H9 (cell line): ENCODE results near the gene IGSF9B. TPM values are rescaled to one million over a fixed set of nuclear protein-coding genes. Genes with fewer than 3 reads are reported as not detected.

Experiments used
- DNase-seq: peaks from one replicate; pipeline ENCODE4 v3.0.0-alpha.2; 2017
- H2AFZ ChIP-seq: one replicate; pipeline ENCODE4 v1.6.1; 2013; ENCODE audit warnings: mild to moderate bottlenecking, low read length, control low read depth, moderate library complexity
- H2AK5ac ChIP-seq: 2 replicates; pipeline ENCODE4 v1.6.1; 2013; ENCODE audit warnings: low read length, control low read depth, mixed read lengths; ENCODE audit not compliant: insufficient read length
- H2BK120ac ChIP-seq: one replicate; pipeline ENCODE4 v1.6.1; 2013; ENCODE audit warnings: low read depth, mild to moderate bottlenecking, low read length, control low read depth, inconsistent platforms; ENCODE audit not compliant: poor library complexity, severe bottlenecking
- H2BK12ac ChIP-seq: 2 replicates; pipeline ENCODE4 v1.6.1; 2013; ENCODE audit warnings: low read length, control low read depth, mixed read lengths, low read depth; ENCODE audit not compliant: insufficient read length
- H2BK15ac ChIP-seq: 2 replicates; pipeline ENCODE4 v1.6.1; 2013; ENCODE audit warnings: low read depth, low read length, control low read depth
- H2BK20ac ChIP-seq: one replicate; pipeline ENCODE4 v1.6.1; 2013; ENCODE audit warnings: low read depth, mild to moderate bottlenecking, low read length, control low read depth, inconsistent platforms; ENCODE audit not compliant: poor library complexity, severe bottlenecking
- H2BK5ac ChIP-seq: 2 replicates; pipeline ENCODE4 v1.6.1; 2013; ENCODE audit warnings: low read length, control low read depth, mixed read lengths; ENCODE audit not compliant: insufficient read length
- H3K14ac ChIP-seq: 2 replicates; pipeline ENCODE4 v1.6.1; 2013; ENCODE audit warnings: low read length, control low read depth; ENCODE audit not compliant: insufficient read depth
- H3K18ac ChIP-seq: 2 replicates; pipeline ENCODE4 v1.6.1; 2013; ENCODE audit warnings: low read depth, mild to moderate bottlenecking, mixed read lengths, low read length, control low read depth; ENCODE audit not compliant: insufficient read length
- H3K23ac ChIP-seq: 2 replicates; pipeline ENCODE4 v1.6.1; 2013; ENCODE audit warnings: low read length, control low read depth, mixed read lengths, low read depth; ENCODE audit not compliant: insufficient read length
- H3K23me2 ChIP-seq: 2 replicates; pipeline ENCODE4 v1.6.1; 2013; ENCODE audit warnings: low read depth, mild to moderate bottlenecking, mixed read lengths, low read length, control low read depth; ENCODE audit not compliant: insufficient read length, poor library complexity, severe bottlenecking
- H3K27ac ChIP-seq: 2 replicates; pipeline ENCODE4 v1.5.1; 2013; ENCODE audit warnings: low read length, control low read depth, mixed read lengths, low read depth; ENCODE audit not compliant: insufficient read length
- H3K27me3 ChIP-seq: 2 replicates; pipeline ENCODE4 v1.6.1; 2013; ENCODE audit warnings: low read length, control low read depth, inconsistent platforms; ENCODE audit not compliant: insufficient read depth
- H3K4ac ChIP-seq: 2 replicates; pipeline ENCODE4 v1.6.1; 2013; ENCODE audit warnings: low read depth, mild to moderate bottlenecking, control low read depth, inconsistent platforms, low read length, moderate library complexity
- H3K4me1 ChIP-seq: 2 replicates; pipeline ENCODE4 v1.6.1; 2013; ENCODE audit warnings: low read length, control low read depth, inconsistent platforms; ENCODE audit not compliant: insufficient read depth
- H3K4me2 ChIP-seq: 2 replicates; pipeline ENCODE4 v1.6.1; 2013; ENCODE audit warnings: low read length, control low read depth, mixed read lengths; ENCODE audit not compliant: insufficient read length, insufficient read depth
- H3K56ac ChIP-seq: 2 replicates; pipeline ENCODE4 v1.6.1; 2013; ENCODE audit warnings: low read depth, mild to moderate bottlenecking, mixed read lengths, low read length, control low read depth; ENCODE audit not compliant: insufficient read length
- H3K79me1 ChIP-seq: 2 replicates; pipeline ENCODE4 v1.6.1; 2013; ENCODE audit warnings: low read depth, mild to moderate bottlenecking, moderate library complexity, low read length, control low read depth, inconsistent platforms; ENCODE audit not compliant: insufficient read depth, poor library complexity, severe bottlenecking
- H3K79me2 ChIP-seq: 2 replicates; pipeline ENCODE4 v1.6.1; 2013; ENCODE audit warnings: low read length, control low read depth, inconsistent platforms; ENCODE audit not compliant: insufficient read depth
- H3K9ac ChIP-seq: 2 replicates; pipeline ENCODE4 v1.6.1; 2013; ENCODE audit warnings: low read length, control low read depth, mixed read lengths; ENCODE audit not compliant: insufficient read length; ENCODE audit errors: extremely low read depth
- H3K9me3 ChIP-seq: one replicate; pipeline ENCODE4 v1.6.1; 2013; ENCODE audit warnings: low read depth, low read length, inconsistent platforms; ENCODE audit not compliant: control insufficient read depth
- H3T11ph ChIP-seq: one replicate; pipeline ENCODE4 v1.6.1; 2013; ENCODE audit warnings: mild to moderate bottlenecking, low read length, control low read depth, inconsistent platforms
- H4K20me1 ChIP-seq: one replicate; pipeline ENCODE4 v1.6.1; 2013; ENCODE audit not compliant: control insufficient read depth, insufficient read length, insufficient read depth
- H4K5ac ChIP-seq: 2 replicates; pipeline ENCODE4 v1.6.1; 2013; ENCODE audit warnings: low read depth, mild to moderate bottlenecking, mixed read lengths, low read length, control low read depth; ENCODE audit not compliant: insufficient read length
- H4K8ac ChIP-seq: replicated peaks from 2 replicates; pipeline ENCODE4 v1.6.1; 2013; ENCODE audit warnings: low read length, control low read depth, mixed read lengths, low read depth; ENCODE audit not compliant: insufficient read length
- H4K91ac ChIP-seq: 2 replicates; pipeline ENCODE4 v1.6.1; 2013; ENCODE audit warnings: low read depth, mild to moderate bottlenecking, moderate library complexity, mixed read lengths, low read length, control low read depth; ENCODE audit not compliant: insufficient read length
- H3K27ac Mint-ChIP-seq, 3 experiments: 2 replicates in 2 of 3; 3 replicates in 1 of 3; pipeline ENCODE4 v1.8.0; 2020 to 2021; ENCODE audit warnings: mixed read lengths in 3 of 3, mild to moderate bottlenecking in 1 of 3, moderate library complexity in 1 of 3
- H3K27me3 Mint-ChIP-seq: 2 replicates; pipeline ENCODE4 v1.8.0; 2021; ENCODE audit warnings: low read depth, mild to moderate bottlenecking, moderate library complexity, mixed read lengths
- H3K36me3 Mint-ChIP-seq, 3 experiments: 2 replicates in 2 of 3; 3 replicates in 1 of 3; pipeline ENCODE4 v1.8.0; 2020 to 2021; ENCODE audit warnings: low read depth in 3 of 3, mixed read lengths in 3 of 3; ENCODE audit not compliant: insufficient read depth in 1 of 3
- H3K4me1 Mint-ChIP-seq, 2 experiments: 2 replicates each; pipeline ENCODE4 v1.8.0; 2020; ENCODE audit warnings: mixed read lengths in 2 of 2
- H3K4me3 Mint-ChIP-seq, 2 experiments: 2 replicates in 1 of 2; 3 replicates in 1 of 2; pipeline ENCODE4 v1.8.0; 2020 to 2021; ENCODE audit warnings: mild to moderate bottlenecking in 2 of 2, mixed read lengths in 2 of 2, moderate library complexity in 1 of 2
- H3K9me3 Mint-ChIP-seq, 2 experiments: 2 replicates in 1 of 2; 3 replicates in 1 of 2; pipeline ENCODE4 v1.8.0; 2020; ENCODE audit warnings: mild to moderate bottlenecking in 2 of 2, mixed read lengths in 2 of 2, moderate library complexity in 1 of 2
- WGBS: extraction: QIAGEN DNeasy Blood & Tissue Kit; methylation state at CpG from one replicate; pipeline ENCODE4 v1.1.7; 2013; ENCODE audit warnings: missing lambda C conversion rate, low lambda C conversion rate, mixed read lengths; ENCODE audit not compliant: insufficient read length; ENCODE audit errors: extremely low coverage; 5-methylcytosine and 5-hydroxymethylcytosine counted together
- total RNA-seq: library from RNA; stranded (reverse); gene quantifications from 2 replicates; pipeline ENCODE4 v1.2.1, GENCODE V29; 2021
- TF ChIP-seq, protein P1 (sequence below): fragments of 200-600 bp; sonication (generic); conservative IDR thresholded peaks from 3 replicates; pipeline ENCODE4 v1.8.0; 2021; ENCODE audit warnings: antibody characterized with exemption, mild to moderate bottlenecking

IGSF9B gene
- total RNA-seq, 1 experiment from 2014 or later: 25.7 TPM

DNA sequence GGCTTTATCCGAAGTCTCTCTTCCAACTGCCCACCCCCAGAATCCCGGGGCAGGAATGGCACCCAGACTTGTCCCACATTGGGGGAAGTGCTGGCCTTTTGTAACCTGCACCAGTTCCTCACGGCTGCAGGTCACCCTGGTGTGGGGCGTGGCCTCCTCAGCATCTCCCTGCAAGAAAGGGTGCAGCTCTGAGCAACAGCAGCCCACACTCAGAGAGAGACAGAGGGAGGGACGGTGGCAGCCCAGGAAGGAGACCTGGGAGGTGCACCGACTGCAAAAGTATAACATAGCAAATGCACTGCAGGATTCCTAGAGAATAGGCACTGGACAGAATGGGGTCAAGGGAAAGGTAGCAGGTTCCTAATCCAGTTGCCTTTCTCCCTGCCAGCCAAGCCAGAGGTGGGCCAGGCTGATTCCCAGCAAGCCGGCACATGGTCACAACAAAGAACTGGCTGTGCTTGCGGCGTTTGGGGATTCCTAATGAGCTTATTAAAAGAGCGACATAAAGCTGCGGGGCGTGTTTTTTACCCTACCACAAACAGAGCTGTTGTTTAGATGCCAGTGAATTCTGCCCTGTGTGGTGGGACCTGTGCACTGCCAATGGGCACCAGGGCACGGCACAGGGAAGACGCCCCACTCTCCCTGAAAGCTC, 18.2 kb upstream of the IGSF9B start:
- Histone ChIP-seq H3K79me2 (no peaks in the 10 kb centered on the region), H2BK5ac (no peak overlapping the region), H2BK20ac (no peak overlapping the region), H3K27me3 (peaks cover 3% of the 10 kb centered on the region; the same call in 1 of the 2 replicates), H2BK120ac (no peak overlapping the region), H3K4me2 (no peak overlapping the region), H3K18ac (no peak overlapping the region), H3K56ac (no peak overlapping the region), H3K23ac (no peak overlapping the region), H3K23me2 (no peaks in the 10 kb centered on the region), H4K20me1 (no peaks in the 10 kb centered on the region), H3T11ph (no peak overlapping the region), H2AFZ (no peak overlapping the region), H3K9me3 (no peaks in the 10 kb centered on the region), H4K5ac (no peak overlapping the region), H3K4ac (no peak overlapping the region), H2AK5ac (no peak overlapping the region), H4K8ac (no peak overlapping the region), H3K14ac (no peak overlapping the region), H4K91ac (no peak overlapping the region), H3K79me1 (no peaks in the 10 kb centered on the region), H3K4me1 (no peaks in the 10 kb centered on the region), H2BK12ac (no peak overlapping the region), H2BK15ac (no peak overlapping the region), H3K27ac (no peak overlapping the region), H3K9ac (no peak overlapping the region)
- peaks cover 50% of the 10 kb centered on the region for H3K27me3 Mint-ChIP-seq
- WGBS: no CpG with 5 or more reads among the region's 14 CpGs
- TF ChIP-seq, protein P1, sequence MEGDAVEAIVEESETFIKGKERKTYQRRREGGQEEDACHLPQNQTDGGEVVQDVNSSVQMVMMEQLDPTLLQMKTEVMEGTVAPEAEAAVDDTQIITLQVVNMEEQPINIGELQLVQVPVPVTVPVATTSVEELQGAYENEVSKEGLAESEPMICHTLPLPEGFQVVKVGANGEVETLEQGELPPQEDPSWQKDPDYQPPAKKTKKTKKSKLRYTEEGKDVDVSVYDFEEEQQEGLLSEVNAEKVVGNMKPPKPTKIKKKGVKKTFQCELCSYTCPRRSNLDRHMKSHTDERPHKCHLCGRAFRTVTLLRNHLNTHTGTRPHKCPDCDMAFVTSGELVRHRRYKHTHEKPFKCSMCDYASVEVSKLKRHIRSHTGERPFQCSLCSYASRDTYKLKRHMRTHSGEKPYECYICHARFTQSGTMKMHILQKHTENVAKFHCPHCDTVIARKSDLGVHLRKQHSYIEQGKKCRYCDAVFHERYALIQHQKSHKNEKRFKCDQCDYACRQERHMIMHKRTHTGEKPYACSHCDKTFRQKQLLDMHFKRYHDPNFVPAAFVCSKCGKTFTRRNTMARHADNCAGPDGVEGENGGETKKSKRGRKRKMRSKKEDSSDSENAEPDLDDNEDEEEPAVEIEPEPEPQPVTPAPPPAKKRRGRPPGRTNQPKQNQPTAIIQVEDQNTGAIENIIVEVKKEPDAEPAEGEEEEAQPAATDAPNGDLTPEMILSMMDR: no peak
- H3K4me3 Mint-ChIP-seq: no peak overlapping the region
- no peaks in the 10 kb centered on the region for H3K36me3 Mint-ChIP-seq
- H3K4me1 Mint-ChIP-seq: no peaks in the 10 kb centered on the region
- no peaks in the 10 kb centered on the region for H3K9me3 Mint-ChIP-seq
- no peak overlapping the region for H3K27ac Mint-ChIP-seq
- DNase-seq: no peak
